Hematopoietic multipotent progenitor cell treated with erythropoietin and hydrocortisone succinate and interleukin-3 and kit ligand, for 4 days (in vitro differentiated cells): Measurements from ENCODE around the gene MOB2.
"Not testable (repeated sequence)": the region's sequence is repeated elsewhere in the genome, so short reads cannot be mapped to it uniquely, and the experiment has no call there.

Experiments
- DNase-seq: peaks from one replicate; pipeline ENCODE4 v3.0.0-alpha.2; 2015

The MOB2 gene

GRCh38 chr11:1517117-1518005 lies 30.8 kb upstream of the MOB2 start:
- no peak for DNase-seq

- no peak for DNase-seq
These were observed 29.9 kb upstream of the MOB2 start for GRCh38 chr11:1516273-1517067.

- DNase-seq: peak; percentile 76
These were observed 28.8 kb upstream of the MOB2 start for GRCh38 chr11:1515082-1516060.

- no peak for DNase-seq
These were observed 27.9 kb upstream of the MOB2 start for GRCh38 chr11:1514336-1515061.

- DNase-seq: no peak
These were observed 27.0 kb upstream of the MOB2 start for GRCh38 chr11:1513326-1514296.

- DNase-seq: peak; percentile 51
These were observed 26.1 kb upstream of the MOB2 start for GRCh38 chr11:1512531-1513258.

- DNase-seq: no peak
These were observed 25.4 kb upstream of the MOB2 start for GRCh38 chr11:1511937-1512496.

GRCh38 chr11:1510928-1511327 lies 24.3 kb upstream of the MOB2 start:
- DNase-seq: no peak

- DNase-seq: not testable (repeated sequence)
These were observed 23.8 kb upstream of the MOB2 start for GRCh38 chr11:1510351-1510750.

- no peak for DNase-seq
These were observed 23.2 kb upstream of the MOB2 start for GRCh38 chr11:1509626-1510255.

GRCh38 chr11:1508986-1509385 lies 22.4 kb upstream of the MOB2 start:
- DNase-seq: no peak

GRCh38 chr11:1508491-1508891 lies 21.9 kb upstream of the MOB2 start:
- DNase-seq: no peak

- DNase-seq: no peak
These were observed 21.0 kb upstream of the MOB2 start for GRCh38 chr11:1507381-1508140.

- no peak for DNase-seq
These were observed 20.4 kb upstream of the MOB2 start for GRCh38 chr11:1506981-1507380.

GRCh38 chr11:1505480-1505879 lies 18.9 kb upstream of the MOB2 start:
- DNase-seq: no peak

GRCh38 chr11:1504581-1505290 lies 18.2 kb upstream of the MOB2 start:
- no peak for DNase-seq

- no peak for DNase-seq
These were observed 17.6 kb upstream of the MOB2 start for GRCh38 chr11:1504138-1504537.

- no peak for DNase-seq
These were observed 17.1 kb upstream of the MOB2 start for GRCh38 chr11:1503708-1504104.
